ENCODE data around the gene TEN1. TPM values are rescaled to one million over a fixed set of nuclear protein-coding genes. Genes with fewer than 3 reads are reported as not detected.

The TEN1 gene
- total and polyA plus RNA-seq, 2 donors (not counting 1 experiment from before 2014, with no cell fraction given): 19.8 to 34.5 TPM

DNA sequence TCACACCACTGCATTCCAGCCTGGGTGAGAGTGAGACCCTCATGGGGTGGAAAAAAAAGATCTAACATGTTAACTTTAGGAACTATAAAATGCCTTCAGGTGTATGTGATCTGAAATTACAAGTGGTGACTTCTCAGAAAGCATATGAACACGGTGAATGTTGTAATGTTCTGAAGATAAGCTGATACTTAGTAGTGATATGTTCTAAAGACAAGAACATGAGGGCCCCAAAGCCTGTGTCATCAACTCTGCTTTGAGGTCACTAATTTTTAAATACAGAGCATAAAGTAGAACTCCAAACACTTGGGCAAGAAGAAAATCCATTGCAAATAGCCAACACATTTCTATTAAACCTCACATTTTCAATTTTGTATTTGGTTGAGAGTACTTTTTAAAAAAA is 35.5 kb upstream of the TEN1 start:
- no peak for TF ChIP-seq EZH2 (IDR thresholded peaks at IDR 0.05; ENCODE audit: borderline replicate concordance, insufficient read depth, low read depth, low read length, poor library complexity, severe bottlenecking)
- TF ChIP-seq, protein P1, sequence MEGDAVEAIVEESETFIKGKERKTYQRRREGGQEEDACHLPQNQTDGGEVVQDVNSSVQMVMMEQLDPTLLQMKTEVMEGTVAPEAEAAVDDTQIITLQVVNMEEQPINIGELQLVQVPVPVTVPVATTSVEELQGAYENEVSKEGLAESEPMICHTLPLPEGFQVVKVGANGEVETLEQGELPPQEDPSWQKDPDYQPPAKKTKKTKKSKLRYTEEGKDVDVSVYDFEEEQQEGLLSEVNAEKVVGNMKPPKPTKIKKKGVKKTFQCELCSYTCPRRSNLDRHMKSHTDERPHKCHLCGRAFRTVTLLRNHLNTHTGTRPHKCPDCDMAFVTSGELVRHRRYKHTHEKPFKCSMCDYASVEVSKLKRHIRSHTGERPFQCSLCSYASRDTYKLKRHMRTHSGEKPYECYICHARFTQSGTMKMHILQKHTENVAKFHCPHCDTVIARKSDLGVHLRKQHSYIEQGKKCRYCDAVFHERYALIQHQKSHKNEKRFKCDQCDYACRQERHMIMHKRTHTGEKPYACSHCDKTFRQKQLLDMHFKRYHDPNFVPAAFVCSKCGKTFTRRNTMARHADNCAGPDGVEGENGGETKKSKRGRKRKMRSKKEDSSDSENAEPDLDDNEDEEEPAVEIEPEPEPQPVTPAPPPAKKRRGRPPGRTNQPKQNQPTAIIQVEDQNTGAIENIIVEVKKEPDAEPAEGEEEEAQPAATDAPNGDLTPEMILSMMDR (IDR thresholded peaks at IDR 0.05): no peak
- no peak overlapping the region for H3K4me3 ChIP-seq (ENCODE audit: control extremely low read depth in 1 of 5, extremely low read depth in 1 of 5, insufficient read depth in 1 of 5, low read depth in 2 of 5, low read length in 4 of 5)
- WGBS (ENCODE audit: insufficient coverage): 80% methylated on average over 1 of the region's 1 CpG
- H3K4me2 ChIP-seq (replicated peaks; ENCODE audit: low read depth, low read length, poor library complexity, severe bottlenecking): no peak overlapping the region
- intact Hi-C loops (cut with micrococcal nuclease): no loop called here
- POLR2A ChIA-PET: interaction anchor here (0.6 kb wide), 2 partner anchors 28 to 114 kb away, joined by 3 to 9 read pairs; no protein-coding TSS in a partner anchor
- H3K36me3 ChIP-seq (replicated peaks in 1 of 2; ENCODE audit: control extremely low read depth in 1 of 2, control insufficient read depth in 1 of 2, extremely low read depth in 1 of 2, insufficient read depth in 2 of 2, low read length in 1 of 2): peaks cover 0 to 18% of the 10 kb centered on the region in 2 experiments
- no peak overlapping the region for H3K27ac ChIP-seq (ENCODE audit: low read length in 2 of 2)
- peaks cover 3% of the 10 kb centered on the region for H3K79me2 ChIP-seq (ENCODE audit: control insufficient read depth, insufficient read depth, low read length)
- H3K27me3 Mint-ChIP-seq: no peaks in the 10 kb centered on the region
- no peak overlapping the region for H3K4me3 Mint-ChIP-seq
- CTCF ChIA-PET: no interaction called here
- H3K27ac Mint-ChIP-seq: no peak overlapping the region
- no peaks in the 10 kb centered on the region for H3K9me3 Mint-ChIP-seq (ENCODE audit: insufficient read depth)
- no peak overlapping the region for H3K9ac ChIP-seq (ENCODE audit: low read length)
- H3K4me1 ChIP-seq (ENCODE audit: control insufficient read depth in 2 of 2, insufficient read depth in 2 of 2, low read length in 2 of 2): peaks cover 0 to 14% of the 10 kb centered on the region in 2 donors
- H4K20me1 ChIP-seq (ENCODE audit: control insufficient read depth, insufficient read depth, low read length, poor library complexity, severe bottlenecking): no peaks in the 10 kb centered on the region
- no peaks in the 10 kb centered on the region for H3K27me3 ChIP-seq (replicated peaks in 1 of 4; ENCODE audit: control extremely low read depth in 1 of 4, control insufficient read depth in 3 of 4, insufficient read depth in 4 of 4, low read length in 3 of 4)
- ATAC-seq (ENCODE audit: low read depth) (no peak), DNase-seq (no peak)
- no peaks in the 10 kb centered on the region for H3K9me3 ChIP-seq (ENCODE audit: control extremely low read depth in 1 of 3, control insufficient read depth in 2 of 3, insufficient read depth in 1 of 3, low read length in 2 of 3)
- H3K4me1 Mint-ChIP-seq: peaks cover 12% of the 10 kb centered on the region
- no peak overlapping the region for H2AFZ ChIP-seq (ENCODE audit: insufficient read depth, low read depth, low read length, poor library complexity, severe bottlenecking)

DNA sequence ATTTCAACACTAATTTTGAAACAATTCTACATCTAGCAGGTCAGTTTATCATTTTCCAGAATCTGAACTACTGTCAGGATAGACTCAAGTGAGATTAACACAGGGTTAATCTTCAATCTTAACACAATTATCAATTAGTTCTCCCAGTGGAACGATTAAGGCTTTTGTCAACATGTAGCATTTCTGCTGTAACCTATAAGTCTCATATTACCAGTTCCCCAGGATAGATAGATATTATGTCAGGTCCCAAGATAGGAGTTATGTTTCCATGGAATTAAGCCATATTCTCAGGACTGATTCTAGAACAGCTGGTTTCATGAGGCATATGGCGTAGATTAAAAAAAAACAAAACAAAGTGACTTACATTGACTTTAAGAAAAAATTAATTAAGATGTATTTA is 33.8 kb upstream of the TEN1 start:
- ChIA-PET CTCF (interaction anchor here (0.7 to 1.7 kb wide), 3 partner anchors 19 to 66 kb away, joined by 3 to 5 read pairs (median 3); no protein-coding TSS in a partner anchor), POLR2A (no interaction called here)
- TF ChIP-seq EZH2 (IDR thresholded peaks at IDR 0.05; ENCODE audit: borderline replicate concordance, insufficient read depth, low read depth, low read length, poor library complexity, severe bottlenecking): no peak
- TF ChIP-seq, protein P1 (IDR thresholded peaks at IDR 0.05): no peak
- Histone ChIP-seq H3K4me2 (replicated peaks; ENCODE audit: low read depth, low read length, poor library complexity, severe bottlenecking) (no peak overlapping the region), H3K4me1 (ENCODE audit: control insufficient read depth in 2 of 2, insufficient read depth in 2 of 2, low read length in 2 of 2) (peaks cover 0 to 12% of the 10 kb centered on the region in 2 donors), H3K36me3 (replicated peaks in 1 of 2; ENCODE audit: control extremely low read depth in 1 of 2, control insufficient read depth in 1 of 2, extremely low read depth in 1 of 2, insufficient read depth in 2 of 2, low read length in 1 of 2) (peaks cover 0 to 32% of the 10 kb centered on the region in 2 experiments), H3K4me3 (ENCODE audit: control extremely low read depth in 1 of 5, extremely low read depth in 1 of 5, insufficient read depth in 1 of 5, low read depth in 2 of 5, low read length in 4 of 5) (no peak overlapping the region), H3K9ac (ENCODE audit: low read length) (no peak overlapping the region), H3K27me3 (replicated peaks in 1 of 4; ENCODE audit: control extremely low read depth in 1 of 4, control insufficient read depth in 3 of 4, insufficient read depth in 4 of 4, low read length in 3 of 4) (no peaks in the 10 kb centered on the region), H2AFZ (ENCODE audit: insufficient read depth, low read depth, low read length, poor library complexity, severe bottlenecking) (no peak overlapping the region), H3K79me2 (ENCODE audit: control insufficient read depth, insufficient read depth, low read length) (peaks cover 3% of the 10 kb centered on the region), H3K27ac (ENCODE audit: low read length in 2 of 2) (no peak overlapping the region), H4K20me1 (ENCODE audit: control insufficient read depth, insufficient read depth, low read length, poor library complexity, severe bottlenecking) (no peaks in the 10 kb centered on the region), H3K9me3 (ENCODE audit: control extremely low read depth in 1 of 3, control insufficient read depth in 2 of 3, insufficient read depth in 1 of 3, low read length in 2 of 3) (no peaks in the 10 kb centered on the region)
- WGBS (ENCODE audit: insufficient coverage): no CpG with 5 or more reads among the region's 2 CpGs
- H3K9me3 Mint-ChIP-seq (ENCODE audit: insufficient read depth): no peaks in the 10 kb centered on the region
- peaks cover 12% of the 10 kb centered on the region for H3K4me1 Mint-ChIP-seq
- H3K27me3 Mint-ChIP-seq: no peaks in the 10 kb centered on the region
- ATAC-seq (ENCODE audit: low read depth) (no peak), DNase-seq (no peak)
- H3K27ac Mint-ChIP-seq: no peak overlapping the region
- H3K4me3 Mint-ChIP-seq: no peak overlapping the region
- intact Hi-C loops (cut with micrococcal nuclease): no loop called here
